Tibial nerve (tissue), 4 donors: ENCODE data around the gene DNASE1L1.

Experiments used
- EP300 ChIP-seq, 2 donors: sonication (generic); formaldehyde crosslinking; IDR thresholded peaks; one replicate each; pipeline ENCODE4 v1.6.1; 2017; ENCODE audit warnings: antibody characterized with exemption in 2 of 2, mild to moderate bottlenecking in 1 of 2
- POLR2A ChIP-seq, 2 donors: fragments of 450-650 bp; IDR thresholded peaks; one replicate each; pipeline ENCODE4 v1.6.1; 2017; ENCODE audit warnings: antibody characterized with exemption in 2 of 2, mild to moderate bottlenecking in 2 of 2, moderate library complexity in 2 of 2
- TF ChIP-seq, protein P1 (sequence below), 5 experiments: fragments of 200-600 bp in 3 of 5; fragments of 450-650 bp in 2 of 5; sonication (generic) in 3 of 5; IDR thresholded peaks; one replicate each; pipeline ENCODE4 v1.5.1; 2016 to 2019; ENCODE audit warnings: antibody characterized with exemption in 5 of 5, mild to moderate bottlenecking in 3 of 5, moderate library complexity in 2 of 5

DNA sequence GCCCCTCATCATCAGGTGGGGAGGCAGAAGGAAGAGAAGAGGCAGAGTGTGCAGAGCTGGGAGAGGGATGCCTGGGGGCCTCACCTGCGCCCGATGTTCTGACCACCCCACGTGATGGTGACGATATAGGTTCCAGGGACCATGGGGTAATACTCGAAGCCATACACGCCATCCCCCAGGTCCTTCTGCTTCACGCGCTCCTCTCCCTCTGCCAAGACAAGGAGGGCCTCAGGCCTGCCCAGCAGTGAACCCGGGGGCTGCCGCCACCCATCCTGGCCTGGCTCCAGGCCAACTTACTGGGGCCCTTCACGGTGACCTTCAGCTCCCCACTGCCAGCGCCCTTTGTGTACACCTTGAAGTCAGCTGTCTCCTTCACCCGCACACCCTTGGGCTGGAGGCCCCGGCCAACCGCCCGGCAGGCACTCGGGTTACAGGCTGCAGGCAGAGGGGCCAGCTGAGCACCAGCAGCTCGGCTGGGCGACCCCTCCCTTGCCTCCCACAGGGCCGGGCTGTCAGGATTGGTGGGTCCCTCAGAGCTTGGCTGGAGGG, 43.9 kb downstream of the DNASE1L1 start:
- TF ChIP-seq, protein P1, sequence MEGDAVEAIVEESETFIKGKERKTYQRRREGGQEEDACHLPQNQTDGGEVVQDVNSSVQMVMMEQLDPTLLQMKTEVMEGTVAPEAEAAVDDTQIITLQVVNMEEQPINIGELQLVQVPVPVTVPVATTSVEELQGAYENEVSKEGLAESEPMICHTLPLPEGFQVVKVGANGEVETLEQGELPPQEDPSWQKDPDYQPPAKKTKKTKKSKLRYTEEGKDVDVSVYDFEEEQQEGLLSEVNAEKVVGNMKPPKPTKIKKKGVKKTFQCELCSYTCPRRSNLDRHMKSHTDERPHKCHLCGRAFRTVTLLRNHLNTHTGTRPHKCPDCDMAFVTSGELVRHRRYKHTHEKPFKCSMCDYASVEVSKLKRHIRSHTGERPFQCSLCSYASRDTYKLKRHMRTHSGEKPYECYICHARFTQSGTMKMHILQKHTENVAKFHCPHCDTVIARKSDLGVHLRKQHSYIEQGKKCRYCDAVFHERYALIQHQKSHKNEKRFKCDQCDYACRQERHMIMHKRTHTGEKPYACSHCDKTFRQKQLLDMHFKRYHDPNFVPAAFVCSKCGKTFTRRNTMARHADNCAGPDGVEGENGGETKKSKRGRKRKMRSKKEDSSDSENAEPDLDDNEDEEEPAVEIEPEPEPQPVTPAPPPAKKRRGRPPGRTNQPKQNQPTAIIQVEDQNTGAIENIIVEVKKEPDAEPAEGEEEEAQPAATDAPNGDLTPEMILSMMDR (IDR thresholded peaks at IDR 0.05) = no peak
- TF ChIP-seq EP300 (IDR thresholded peaks at IDR 0.05) (no peak), POLR2A (IDR thresholded peaks at IDR 0.05) (no peak)
